HepG2 (cell line): ENCODE data around the gene NXPH4.

ENCODE experiments used
- FOXM1 ChIP-seq: sonication (generic); formaldehyde crosslinking; IDR thresholded peaks from 2 replicates; pipeline ENCODE4 v1.5.0; 2020; ENCODE audit warnings: missing genetic modification reagents
- KDM5A ChIP-seq: fragments of 200-600 bp; sonication (generic); IDR thresholded peaks from 2 replicates; pipeline ENCODE4 v1.7.0; 2018; ENCODE audit warnings: antibody characterized with exemption, mild to moderate bottlenecking, low read length, borderline replicate concordance
- MAX ChIP-seq: IDR thresholded peaks from 2 replicates; pipeline ENCODE4 v1.6.1; 2012; ENCODE audit warnings: inconsistent platforms
- POLR2A ChIP-seq, 2 experiments: IDR thresholded peaks; 2 replicates each; pipeline ENCODE4 v1.6.1; 2011; ENCODE audit warnings: low read depth in 2 of 2, low read length in 2 of 2, mild to moderate bottlenecking in 1 of 2, moderate library complexity in 1 of 2; ENCODE audit not compliant: insufficient read depth in 1 of 2
- RBFOX2 ChIP-seq: fragments of 200-400 bp; formaldehyde crosslinking; IDR thresholded peaks from 2 replicates; pipeline ENCODE4 v1.6.1; 2017; ENCODE audit warnings: low read depth, mild to moderate bottlenecking, low read length
- SOX13 ChIP-seq, 3 experiments: fragments of 450-650 bp in 1 of 3; sonication (generic) in 1 of 3; formaldehyde crosslinking in 1 of 3; IDR thresholded peaks in 2 of 3; conservative IDR thresholded peaks in 1 of 3; 2 replicates each; pipeline versions ENCODE4 v1.5.0 to v1.6.1; 2016 to 2020; ENCODE audit warnings: antibody characterized with exemption in 1 of 3, mild to moderate bottlenecking in 1 of 3, missing compliant biosample characterization in 1 of 3, missing genetic modification reagents in 1 of 3, moderate library complexity in 1 of 3
- TARDBP ChIP-seq: sonication (generic); formaldehyde crosslinking; IDR thresholded peaks from 2 replicates; pipeline ENCODE4 v1.8.0; 2022; ENCODE audit warnings: mild to moderate bottlenecking, missing genetic modification reagents
- ZFP37 ChIP-seq: sonication (generic); formaldehyde crosslinking; IDR thresholded peaks from 2 replicates; pipeline ENCODE4 v1.4.0; 2020; ENCODE audit warnings: missing genetic modification reagents, borderline replicate concordance
- ZNF263 ChIP-seq: sonication (generic); formaldehyde crosslinking; IDR thresholded peaks from 2 replicates; pipeline ENCODE4 v1.4.0; 2020; ENCODE audit warnings: missing genetic modification reagents
- ZNF431 ChIP-seq: sonication (generic); formaldehyde crosslinking; IDR thresholded peaks from 2 replicates; pipeline ENCODE4 v1.9.0; 2022; ENCODE audit warnings: missing genetic modification reagents, low read depth, mild to moderate bottlenecking, borderline replicate concordance
- TF ChIP-seq, protein P1 (sequence below): sonication (generic); formaldehyde crosslinking; IDR thresholded peaks from 2 replicates; pipeline ENCODE4 v1.5.0; 2020; ENCODE audit warnings: mild to moderate bottlenecking, missing genetic modification reagents, moderate library complexity
- TF ChIP-seq, protein P2 (sequence below): sonication (generic); formaldehyde crosslinking; IDR thresholded peaks from 2 replicates; pipeline ENCODE4 v1.4.0; 2020; ENCODE audit warnings: missing genetic modification reagents

DNA sequence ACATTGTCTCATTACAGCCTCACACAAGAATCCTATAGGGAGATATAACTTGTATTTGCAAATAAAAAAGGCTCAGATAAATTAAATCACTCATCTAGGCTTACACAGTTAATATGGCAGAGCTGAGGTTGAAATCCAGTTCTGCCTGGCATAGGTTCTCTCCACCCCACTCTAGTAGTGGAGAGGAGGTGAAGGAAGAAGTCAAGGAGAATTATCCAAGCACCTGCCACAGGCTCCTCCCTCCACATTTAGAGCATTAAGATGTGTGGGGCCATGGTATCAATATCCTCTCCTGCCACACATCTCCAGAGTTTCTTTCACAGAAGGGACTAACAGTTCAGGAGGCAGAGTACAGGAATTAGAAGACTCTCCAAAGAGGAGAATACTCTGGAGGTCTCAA is 56.9 kb downstream of the NXPH4 start:
- TF ChIP-seq KDM5A, result no peak
- TF ChIP-seq, protein P1, sequence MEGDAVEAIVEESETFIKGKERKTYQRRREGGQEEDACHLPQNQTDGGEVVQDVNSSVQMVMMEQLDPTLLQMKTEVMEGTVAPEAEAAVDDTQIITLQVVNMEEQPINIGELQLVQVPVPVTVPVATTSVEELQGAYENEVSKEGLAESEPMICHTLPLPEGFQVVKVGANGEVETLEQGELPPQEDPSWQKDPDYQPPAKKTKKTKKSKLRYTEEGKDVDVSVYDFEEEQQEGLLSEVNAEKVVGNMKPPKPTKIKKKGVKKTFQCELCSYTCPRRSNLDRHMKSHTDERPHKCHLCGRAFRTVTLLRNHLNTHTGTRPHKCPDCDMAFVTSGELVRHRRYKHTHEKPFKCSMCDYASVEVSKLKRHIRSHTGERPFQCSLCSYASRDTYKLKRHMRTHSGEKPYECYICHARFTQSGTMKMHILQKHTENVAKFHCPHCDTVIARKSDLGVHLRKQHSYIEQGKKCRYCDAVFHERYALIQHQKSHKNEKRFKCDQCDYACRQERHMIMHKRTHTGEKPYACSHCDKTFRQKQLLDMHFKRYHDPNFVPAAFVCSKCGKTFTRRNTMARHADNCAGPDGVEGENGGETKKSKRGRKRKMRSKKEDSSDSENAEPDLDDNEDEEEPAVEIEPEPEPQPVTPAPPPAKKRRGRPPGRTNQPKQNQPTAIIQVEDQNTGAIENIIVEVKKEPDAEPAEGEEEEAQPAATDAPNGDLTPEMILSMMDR (CRISPR knock-in tag), result no peak
- no peak for TF ChIP-seq ZNF431 (CRISPR knock-in tag)
- no peak for TF ChIP-seq SOX13 (IDR thresholded peaks at IDR 0.05)
- TF ChIP-seq SOX13 (CRISPR knock-in tag; conservative IDR thresholded peaks at IDR 0.05 in 1 of 2, IDR thresholded peaks at IDR 0.05 in 1 of 2), result no peak
- no peak for TF ChIP-seq MAX
- no peak for TF ChIP-seq RBFOX2
- TF ChIP-seq, protein P2, sequence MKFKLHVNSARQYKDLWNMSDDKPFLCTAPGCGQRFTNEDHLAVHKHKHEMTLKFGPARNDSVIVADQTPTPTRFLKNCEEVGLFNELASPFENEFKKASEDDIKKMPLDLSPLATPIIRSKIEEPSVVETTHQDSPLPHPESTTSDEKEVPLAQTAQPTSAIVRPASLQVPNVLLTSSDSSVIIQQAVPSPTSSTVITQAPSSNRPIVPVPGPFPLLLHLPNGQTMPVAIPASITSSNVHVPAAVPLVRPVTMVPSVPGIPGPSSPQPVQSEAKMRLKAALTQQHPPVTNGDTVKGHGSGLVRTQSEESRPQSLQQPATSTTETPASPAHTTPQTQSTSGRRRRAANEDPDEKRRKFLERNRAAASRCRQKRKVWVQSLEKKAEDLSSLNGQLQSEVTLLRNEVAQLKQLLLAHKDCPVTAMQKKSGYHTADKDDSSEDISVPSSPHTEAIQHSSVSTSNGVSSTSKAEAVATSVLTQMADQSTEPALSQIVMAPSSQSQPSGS (CRISPR knock-in tag), result no peak
- no peak for TF ChIP-seq POLR2A (IDR thresholded peaks at IDR 0.05; ENCODE audit: insufficient read depth in 1 of 2, low read depth in 2 of 2, low read length in 2 of 2)
- TF ChIP-seq TARDBP (CRISPR knock-in tag), result no peak
- TF ChIP-seq FOXM1, result no peak
- no peak for TF ChIP-seq ZNF263 (CRISPR knock-in tag)
- TF ChIP-seq ZFP37 (CRISPR knock-in tag), result no peak
